ENCODE measurements around the gene ELL2. TPM values are rescaled to one million over a fixed set of nuclear protein-coding genes. Genes with fewer than 3 reads are reported as not detected.

Gene ELL2
- total RNA-seq, 4 donors from 2014 or later = 58.2 to 128 (median 95.0) TPM

DNA sequence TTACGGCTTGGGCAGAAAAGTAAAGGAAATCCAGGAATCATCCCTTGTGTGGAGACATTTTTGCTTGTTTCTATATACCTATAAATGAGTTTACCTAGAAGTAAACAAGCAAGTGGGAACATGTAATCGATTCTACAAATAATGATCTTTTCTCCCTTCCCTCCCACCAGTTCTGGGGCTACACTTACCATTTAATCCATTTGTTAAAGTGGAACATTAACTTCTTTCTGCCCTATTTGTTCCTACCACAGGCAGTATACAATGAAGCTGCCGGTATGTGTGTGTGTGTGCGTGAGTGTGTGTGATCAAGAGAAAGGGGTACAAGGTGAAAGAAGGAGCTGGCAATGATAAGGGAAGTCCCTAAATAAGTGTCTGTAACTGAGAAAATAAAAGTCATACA is 26.4 kb upstream of the ELL2 start:
- H3K9me3 ChIP-seq = no peaks in the 10 kb centered on the region
- DNase-seq (ENCODE audit: low spot score in 2 of 2) = no peak
- WGBS = 97% methylated on average over 4 of the region's 4 CpGs
- no peak for TF ChIP-seq POLR2AphosphoS5 (IDR thresholded peaks at IDR 0.05)
- TF ChIP-seq, protein P1, sequence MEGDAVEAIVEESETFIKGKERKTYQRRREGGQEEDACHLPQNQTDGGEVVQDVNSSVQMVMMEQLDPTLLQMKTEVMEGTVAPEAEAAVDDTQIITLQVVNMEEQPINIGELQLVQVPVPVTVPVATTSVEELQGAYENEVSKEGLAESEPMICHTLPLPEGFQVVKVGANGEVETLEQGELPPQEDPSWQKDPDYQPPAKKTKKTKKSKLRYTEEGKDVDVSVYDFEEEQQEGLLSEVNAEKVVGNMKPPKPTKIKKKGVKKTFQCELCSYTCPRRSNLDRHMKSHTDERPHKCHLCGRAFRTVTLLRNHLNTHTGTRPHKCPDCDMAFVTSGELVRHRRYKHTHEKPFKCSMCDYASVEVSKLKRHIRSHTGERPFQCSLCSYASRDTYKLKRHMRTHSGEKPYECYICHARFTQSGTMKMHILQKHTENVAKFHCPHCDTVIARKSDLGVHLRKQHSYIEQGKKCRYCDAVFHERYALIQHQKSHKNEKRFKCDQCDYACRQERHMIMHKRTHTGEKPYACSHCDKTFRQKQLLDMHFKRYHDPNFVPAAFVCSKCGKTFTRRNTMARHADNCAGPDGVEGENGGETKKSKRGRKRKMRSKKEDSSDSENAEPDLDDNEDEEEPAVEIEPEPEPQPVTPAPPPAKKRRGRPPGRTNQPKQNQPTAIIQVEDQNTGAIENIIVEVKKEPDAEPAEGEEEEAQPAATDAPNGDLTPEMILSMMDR (IDR thresholded peaks at IDR 0.05) = no peak
- no peak for TF ChIP-seq POLR2A (IDR thresholded peaks at IDR 0.05)
- no peak for TF ChIP-seq EP300 (IDR thresholded peaks at IDR 0.05)
- H3K27me3 ChIP-seq = no peaks in the 10 kb centered on the region
- H3K27ac ChIP-seq = no peak overlapping the region
- H3K36me3 ChIP-seq = no peaks in the 10 kb centered on the region
- H3K4me1 ChIP-seq = no peaks in the 10 kb centered on the region
- no peak overlapping the region for H3K4me3 ChIP-seq

DNA sequence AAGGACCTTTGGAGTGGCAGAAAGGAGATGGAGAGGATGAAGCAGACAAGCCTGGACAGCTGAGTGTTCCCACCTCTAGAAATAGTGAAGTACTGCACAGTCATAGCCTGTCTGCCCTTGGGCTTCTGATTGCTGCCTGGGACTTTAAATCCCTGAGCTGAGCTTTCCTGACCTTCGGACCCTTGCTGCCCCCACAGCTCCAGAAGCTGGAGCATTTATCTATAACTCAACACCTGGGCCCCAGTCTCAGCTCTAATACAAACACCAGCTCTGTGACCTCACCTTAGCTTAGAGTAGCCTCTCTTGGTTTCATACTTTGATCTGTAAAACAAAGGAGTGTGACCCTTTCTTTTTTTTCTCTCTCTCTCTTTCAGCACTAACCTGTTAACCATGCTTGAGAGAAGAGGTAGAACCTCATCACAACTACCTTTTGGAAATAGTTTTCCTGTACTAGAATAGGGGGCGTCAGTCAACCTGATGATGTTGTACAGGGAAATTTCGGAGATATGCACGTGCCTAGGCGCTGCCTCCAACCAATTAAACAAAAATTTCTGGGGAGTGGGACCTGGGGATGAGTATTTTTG is 25.4 kb upstream of the ELL2 start:
- Histone ChIP-seq H3K27me3 (no peaks in the 10 kb centered on the region), H3K9me3 (no peaks in the 10 kb centered on the region), H3K27ac (no peak overlapping the region), H3K36me3 (no peaks in the 10 kb centered on the region), H3K4me1 (no peaks in the 10 kb centered on the region), H3K4me3 (no peak overlapping the region)
- no peak for DNase-seq (ENCODE audit: low spot score in 2 of 2)
- WGBS = 96% methylated on average over 5 of the region's 5 CpGs
- TF ChIP-seq, protein P1 (IDR thresholded peaks at IDR 0.05) = no peak
- no peak for TF ChIP-seq POLR2A (IDR thresholded peaks at IDR 0.05)
- no peak for TF ChIP-seq EP300 (IDR thresholded peaks at IDR 0.05)
- no peak for TF ChIP-seq POLR2AphosphoS5 (IDR thresholded peaks at IDR 0.05)

DNA sequence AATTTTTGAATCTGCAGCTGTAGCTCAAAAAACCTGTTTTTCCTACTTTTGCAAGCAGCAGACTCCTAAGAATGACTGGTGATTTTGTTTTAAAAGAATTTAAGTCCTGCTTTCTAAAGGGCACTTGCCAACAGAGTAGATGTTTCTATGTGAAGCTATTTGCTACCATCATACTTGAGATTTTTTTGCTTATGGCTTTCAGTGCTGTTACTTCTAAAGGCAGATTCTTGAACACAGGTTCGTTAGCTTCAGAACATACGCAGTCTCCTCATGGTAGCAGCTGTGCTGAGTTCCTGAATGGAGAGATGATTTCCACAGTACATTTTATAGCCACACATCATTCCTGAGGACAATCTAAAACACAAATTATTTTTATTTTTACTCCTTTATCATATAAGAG is 24.4 kb upstream of the ELL2 start:
- WGBS = 90% methylated on average over 2 of the region's 2 CpGs
- no peaks in the 10 kb centered on the region for H3K36me3 ChIP-seq
- no peaks in the 10 kb centered on the region for H3K9me3 ChIP-seq
- no peaks in the 10 kb centered on the region for H3K27me3 ChIP-seq
- no peak for DNase-seq (ENCODE audit: low spot score in 2 of 2)
- TF ChIP-seq POLR2AphosphoS5 (IDR thresholded peaks at IDR 0.05) = no peak
- no peak for TF ChIP-seq EP300 (IDR thresholded peaks at IDR 0.05)
- no peak for TF ChIP-seq POLR2A (IDR thresholded peaks at IDR 0.05)
- TF ChIP-seq, protein P1 (IDR thresholded peaks at IDR 0.05) = no peak
- no peaks in the 10 kb centered on the region for H3K4me1 ChIP-seq
- H3K27ac ChIP-seq = no peak overlapping the region
- no peak overlapping the region for H3K4me3 ChIP-seq

DNA sequence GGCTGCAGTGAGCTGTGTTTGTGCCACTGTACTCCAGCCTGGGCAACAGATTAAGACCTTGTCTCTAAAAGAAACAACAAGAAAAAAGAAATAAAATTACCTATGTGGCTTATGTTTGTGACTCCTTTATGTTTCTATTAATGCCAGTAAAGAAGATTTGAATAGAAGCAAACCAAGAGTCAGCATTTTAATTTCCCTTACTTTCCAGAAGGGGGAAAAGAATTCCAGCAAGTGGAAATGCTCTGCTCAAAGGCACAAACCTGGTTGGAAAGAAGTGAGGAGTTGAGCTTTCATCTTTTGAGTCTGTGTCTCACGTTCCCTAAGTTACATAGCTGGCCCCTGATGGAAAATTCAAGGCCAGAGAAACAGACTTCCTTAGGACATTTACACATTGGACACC is 23.6 kb upstream of the ELL2 start:
- Histone ChIP-seq H3K4me1 (no peaks in the 10 kb centered on the region), H3K9me3 (no peaks in the 10 kb centered on the region), H3K27ac (no peak overlapping the region), H3K4me3 (no peak overlapping the region), H3K36me3 (no peaks in the 10 kb centered on the region), H3K27me3 (no peaks in the 10 kb centered on the region)
- TF ChIP-seq POLR2AphosphoS5 (IDR thresholded peaks at IDR 0.05) = no peak
- TF ChIP-seq POLR2A (IDR thresholded peaks at IDR 0.05) = no peak
- no peak for TF ChIP-seq EP300 (IDR thresholded peaks at IDR 0.05)
- TF ChIP-seq, protein P1 (IDR thresholded peaks at IDR 0.05) = no peak
- DNase-seq (ENCODE audit: low spot score in 2 of 2) = no peak
- WGBS = 87% methylated on average over 1 of the region's 1 CpG

DNA sequence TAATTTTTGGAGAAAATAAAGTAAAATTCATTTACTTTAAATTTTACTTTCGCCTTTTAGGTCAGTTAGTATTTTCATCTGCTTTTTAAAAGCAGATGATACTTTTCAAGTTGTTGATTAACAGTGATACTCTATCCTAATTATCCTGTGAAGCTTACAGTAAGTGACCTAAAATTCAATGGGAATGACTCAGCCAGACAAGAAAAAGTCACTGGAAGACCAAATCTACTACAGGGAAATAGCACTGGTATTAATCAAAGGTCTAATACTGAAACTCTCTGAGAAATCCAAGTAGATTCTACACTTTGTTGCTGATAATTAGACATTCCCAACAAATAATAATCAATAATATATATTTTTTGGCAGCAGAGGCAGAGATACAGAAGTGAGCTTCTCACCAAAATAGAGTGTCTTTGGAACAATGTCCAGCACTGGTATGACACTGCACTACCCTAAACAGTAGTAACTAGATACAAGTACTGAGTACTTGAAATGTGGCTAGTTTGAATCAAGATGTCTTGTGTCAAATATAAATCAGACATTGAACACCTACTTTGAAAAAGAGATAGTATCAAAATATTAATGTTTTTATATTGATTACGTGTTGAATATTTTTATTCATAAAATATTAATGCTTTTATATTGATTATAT is 22.8 kb upstream of the ELL2 start:
- whole genome bisulfite sequencing = 90% methylated on average over 2 of the region's 2 CpGs
- no peaks in the 10 kb centered on the region for H3K27me3 ChIP-seq
- no peaks in the 10 kb centered on the region for H3K9me3 ChIP-seq
- H3K36me3 ChIP-seq = no peaks in the 10 kb centered on the region
- TF ChIP-seq, protein P1 (IDR thresholded peaks at IDR 0.05) = no peak
- no peak for TF ChIP-seq POLR2A (IDR thresholded peaks at IDR 0.05)
- no peak for TF ChIP-seq EP300 (IDR thresholded peaks at IDR 0.05)
- TF ChIP-seq POLR2AphosphoS5 (IDR thresholded peaks at IDR 0.05) = no peak
- H3K4me1 ChIP-seq = no peaks in the 10 kb centered on the region
- H3K27ac ChIP-seq = no peak overlapping the region
- DNase-seq (ENCODE audit: low spot score in 2 of 2) = no peak
- no peak overlapping the region for H3K4me3 ChIP-seq

Measured in suprapubic skin (tissue), 4 donors.